ENCODE measurements around the gene GOLIM4. TPM values are rescaled to one million over a fixed set of nuclear protein-coding genes. Genes with fewer than 3 reads are reported as not detected.

The GOLIM4 gene
- polyA plus RNA-seq, 1 donor, result 39.4 TPM

- no peak for DNase-seq (ENCODE audit: low read depth)
Measured at GRCh38 chr3:167996514-167996913, 99.2 kb downstream of the GOLIM4 start.

DNA sequence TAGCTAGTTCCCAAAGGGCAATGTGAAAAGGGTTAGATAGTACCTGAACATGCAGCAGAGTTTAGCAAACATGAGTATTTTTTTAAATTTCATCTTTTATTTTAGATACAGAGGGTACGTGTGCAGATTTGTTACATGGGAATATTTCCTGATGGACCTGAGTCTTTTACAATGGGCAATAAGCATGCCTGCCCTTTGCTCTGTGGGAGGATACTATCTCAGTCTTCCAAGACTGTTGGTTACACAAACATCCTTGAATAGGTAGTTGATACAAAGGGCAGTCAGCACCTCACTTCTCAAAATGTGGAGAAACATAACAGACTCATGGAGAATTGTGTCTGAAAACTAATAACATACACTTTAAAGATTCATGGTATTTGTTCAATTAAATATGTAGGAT is 103.3 kb downstream of the GOLIM4 start:
- DNase-seq (ENCODE audit: low read depth), result no peak

- DNase-seq (ENCODE audit: low read depth), result no peak
Measured at GRCh38 chr3:167991213-167991612, 104.5 kb downstream of the GOLIM4 start.

DNA sequence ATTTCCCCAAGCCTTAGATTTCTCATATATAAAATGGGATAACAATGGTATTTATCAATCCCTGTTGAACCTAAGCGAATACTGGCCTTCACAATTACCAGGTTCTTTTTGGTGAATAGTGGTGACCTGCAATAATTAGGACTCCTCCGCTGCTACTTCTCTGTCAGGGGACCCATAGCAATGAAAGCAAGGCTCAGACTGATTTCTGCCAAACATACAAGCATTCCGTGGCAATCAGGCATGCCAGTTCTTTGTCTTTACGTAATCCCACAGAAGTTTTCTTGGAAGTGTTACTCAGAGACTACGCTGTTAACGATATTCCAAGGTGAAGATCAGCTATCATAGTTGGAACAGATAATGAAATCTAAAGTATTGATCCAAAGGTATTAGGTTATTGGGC is 105.7 kb downstream of the GOLIM4 start:
- no peak for DNase-seq (ENCODE audit: low read depth)

DNA sequence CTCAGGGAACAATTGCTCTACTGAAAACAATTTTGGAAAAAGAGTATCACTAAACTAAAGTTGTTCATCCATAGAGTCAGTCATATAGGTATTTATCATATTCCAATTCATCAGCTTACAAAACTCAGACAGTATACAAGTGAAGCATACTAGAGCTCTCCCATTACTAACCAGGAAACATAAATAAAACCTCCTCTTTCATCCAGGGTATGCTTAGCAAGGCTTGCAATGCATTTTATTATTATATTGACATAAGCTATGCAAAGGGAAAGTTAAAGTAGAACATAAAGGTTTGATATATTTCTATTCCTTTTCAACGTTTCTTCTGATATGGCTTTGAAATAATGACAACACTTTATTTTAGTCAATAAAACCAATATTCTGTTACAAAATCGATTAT is 106.7 kb downstream of the GOLIM4 start:
- DNase-seq (ENCODE audit: low read depth), result no peak

- DNase-seq (ENCODE audit: low read depth), result no peak
Measured at GRCh38 chr3:167983583-167983982, 112.1 kb downstream of the GOLIM4 start.

GRCh38 chr3:167978486-167978885 is 117.2 kb downstream of the GOLIM4 start:
- DNase-seq (ENCODE audit: low read depth), result no peak

- DNase-seq (ENCODE audit: low read depth), result no peak
Measured at GRCh38 chr3:167978071-167978470, 117.7 kb downstream of the GOLIM4 start.

DNA sequence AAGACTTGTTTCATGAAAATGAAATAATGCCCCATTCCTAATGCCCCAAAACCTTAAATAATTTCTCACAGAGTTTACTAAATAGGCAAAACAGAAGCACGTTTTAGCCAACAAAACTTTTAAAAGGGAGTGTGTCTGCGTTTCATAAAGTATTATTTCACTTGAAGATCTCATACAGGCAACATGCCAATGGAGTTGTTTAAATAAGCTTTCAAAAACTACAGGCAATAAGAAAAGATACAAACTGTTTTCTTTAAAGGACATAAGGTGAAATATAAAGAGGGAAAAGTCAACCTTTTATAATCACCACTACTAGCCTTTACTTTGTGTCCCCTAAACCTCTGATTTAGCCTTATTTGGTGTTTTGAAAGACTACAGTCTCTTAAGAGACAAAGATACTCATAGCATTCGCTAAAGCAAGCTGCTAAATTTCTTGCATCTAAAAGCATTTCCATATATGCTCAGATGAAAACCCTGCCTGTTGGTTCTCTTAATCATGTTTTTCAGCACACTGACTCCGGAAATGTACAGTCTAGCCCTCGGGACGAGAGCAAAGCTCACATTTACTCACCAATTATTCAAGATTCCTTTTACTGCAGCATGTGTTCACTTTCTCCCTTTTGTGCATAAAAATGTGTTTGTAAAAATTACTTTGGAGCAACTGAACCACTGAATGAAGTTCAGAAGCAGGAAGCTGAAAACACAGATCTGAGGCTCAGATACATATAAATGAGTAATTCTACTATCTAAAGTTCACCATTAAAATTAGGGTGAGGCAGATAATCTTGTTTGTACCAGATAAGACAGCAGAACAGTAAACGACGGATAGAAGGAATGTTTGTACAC is 119.0 kb downstream of the GOLIM4 start:
- DNase-seq (ENCODE audit: low read depth), result peak; percentile 8

DNA sequence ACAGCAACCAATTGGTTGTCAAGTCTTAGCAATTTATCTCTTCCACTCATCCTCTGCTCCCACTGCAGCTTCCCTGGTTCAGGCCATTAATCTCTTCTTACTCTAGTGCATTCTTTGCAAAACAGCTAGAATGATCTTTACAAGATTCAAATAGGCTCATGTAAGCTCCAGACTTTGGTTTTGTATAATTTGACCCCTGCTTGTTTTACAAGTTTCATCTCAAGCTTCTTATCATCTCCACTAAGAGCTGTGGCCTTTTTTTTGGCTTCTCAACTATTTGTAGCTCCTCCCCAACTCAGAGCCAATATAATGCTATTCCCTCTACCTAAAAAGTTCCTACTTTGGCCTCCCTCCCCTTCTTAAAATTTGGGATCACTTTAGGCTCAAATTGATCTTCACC is 121.8 kb downstream of the GOLIM4 start:
- DNase-seq (ENCODE audit: low read depth), result no peak

GRCh38 chr3:167973046-167973445 is 122.7 kb downstream of the GOLIM4 start:
- no peak for DNase-seq (ENCODE audit: low read depth)

GRCh38 chr3:167972502-167972901 is 123.2 kb downstream of the GOLIM4 start:
- DNase-seq (ENCODE audit: low read depth), result no peak

DNA sequence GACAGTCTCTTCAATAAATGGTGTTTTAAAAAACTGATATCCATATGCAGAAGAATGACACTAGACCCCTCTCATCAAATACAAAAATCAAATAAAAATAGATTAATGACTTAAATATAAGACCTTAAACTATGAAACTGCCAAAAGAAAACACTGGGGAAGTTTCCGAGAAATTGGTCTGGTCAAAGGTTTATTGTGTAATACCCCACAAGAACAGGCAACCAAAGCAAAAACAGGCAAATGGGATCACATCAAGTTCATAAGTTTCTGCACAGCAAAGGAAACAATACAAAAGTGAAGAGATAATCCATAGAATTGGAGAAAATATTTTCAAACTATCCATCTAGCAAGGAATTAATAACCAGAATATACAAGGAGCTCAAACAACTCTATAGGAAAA is 126.2 kb downstream of the GOLIM4 start:
- no peak for DNase-seq (ENCODE audit: low read depth)

GRCh38 chr3:167967257-167968036 is 128.3 kb downstream of the GOLIM4 start:
- DNase-seq (ENCODE audit: low read depth), result no peak

Data from forelimb muscle (tissue), 1 donor.